ENCODE measurements around the gene ZCCHC7.

The ZCCHC7 gene

GRCh38 chr9:37339923-37340322 is 219.5 kb downstream of the ZCCHC7 start:
- no peak for DNase-seq (ENCODE audit: low read depth)

GRCh38 chr9:37340961-37341360 is 220.6 kb downstream of the ZCCHC7 start:
- DNase-seq (ENCODE audit: low read depth), result no peak

GRCh38 chr9:37341704-37342103 is 221.3 kb downstream of the ZCCHC7 start:
- DNase-seq (ENCODE audit: low read depth), result no peak

GRCh38 chr9:37342493-37342892 is 222.1 kb downstream of the ZCCHC7 start:
- DNase-seq (ENCODE audit: low read depth), result no peak

- DNase-seq (ENCODE audit: low read depth), result no peak
These were observed 222.5 kb downstream of the ZCCHC7 start for GRCh38 chr9:37342895-37343294.

GRCh38 chr9:37343724-37344123 is 223.3 kb downstream of the ZCCHC7 start:
- no peak for DNase-seq (ENCODE audit: low read depth)

- no peak for DNase-seq (ENCODE audit: low read depth)
These were observed 224.7 kb downstream of the ZCCHC7 start for GRCh38 chr9:37345038-37345437.

GRCh38 chr9:37348917-37349316 is 228.5 kb downstream of the ZCCHC7 start:
- no peak for DNase-seq (ENCODE audit: low read depth)

GRCh38 chr9:37350486-37351190 is 230.3 kb downstream of the ZCCHC7 start:
- no peak for DNase-seq (ENCODE audit: low read depth)

GRCh38 chr9:37353791-37354190 is 233.4 kb downstream of the ZCCHC7 start:
- no peak for DNase-seq (ENCODE audit: low read depth)

- DNase-seq (ENCODE audit: low read depth), result no peak
These were observed 242.1 kb downstream of the ZCCHC7 start for GRCh38 chr9:37362430-37362829.

- DNase-seq (ENCODE audit: low read depth), result no peak
These were observed 242.8 kb downstream of the ZCCHC7 start for GRCh38 chr9:37363124-37363523.

GRCh38 chr9:37364136-37364535 is 243.8 kb downstream of the ZCCHC7 start:
- DNase-seq (ENCODE audit: low read depth), result no peak

- DNase-seq (ENCODE audit: low read depth), result no peak
These were observed 244.5 kb downstream of the ZCCHC7 start for GRCh38 chr9:37364751-37365360.

GRCh38 chr9:37369671-37370070 is 249.3 kb downstream of the ZCCHC7 start:
- no peak for DNase-seq (ENCODE audit: low read depth)

- DNase-seq (ENCODE audit: low read depth), result no peak
These were observed 249.9 kb downstream of the ZCCHC7 start for GRCh38 chr9:37370282-37370681.

GRCh38 chr9:37370968-37371563 is 250.7 kb downstream of the ZCCHC7 start:
- DNase-seq (ENCODE audit: low read depth), result no peak

GRCh38 chr9:37371565-37372464 is 251.4 kb downstream of the ZCCHC7 start:
- no peak for DNase-seq (ENCODE audit: low read depth)

GRCh38 chr9:37372839-37373238 is 252.5 kb downstream of the ZCCHC7 start:
- no peak for DNase-seq (ENCODE audit: low read depth)

- no peak for DNase-seq (ENCODE audit: low read depth)
These were observed 253.2 kb downstream of the ZCCHC7 start for GRCh38 chr9:37373621-37374020.

- DNase-seq (ENCODE audit: low read depth), result no peak
These were observed 254.5 kb downstream of the ZCCHC7 start for GRCh38 chr9:37374892-37375291.

Data from stimulated activated CD8-positive, alpha-beta memory T cell treated with anti-CD3 and anti-CD28 coated beads, Interleukin-15, amount 100 ng/mL, for 1 hour (primary cell).